Upper lobe of left lung (tissue), 6 donors: ENCODE measurements around the gene TTC23. TPM values are rescaled to one million over a fixed set of nuclear protein-coding genes. Genes with fewer than 3 reads are reported as not detected.

Source experiments
- ATAC-seq, 2 donors: fragments of 200-7000 bp; cut with Tn5 transposase; one replicate each; pipeline ENCODE4 v1.9.1; 2022; ENCODE audit warnings: mild to moderate bottlenecking in 2 of 2, moderate library complexity in 2 of 2; ENCODE audit not compliant: low FRiP score in 2 of 2
- DNase-seq, 2 donors: peaks; one replicate each; pipeline ENCODE4 v3.0.0-alpha.2; 2019 to 2020
- H3K27ac ChIP-seq, 4 donors: fragments of 200-600 bp; sonication (generic); one replicate each; pipeline ENCODE4 v1.5.1; 2016 to 2019
- H3K27me3 ChIP-seq, 4 donors: fragments of 200-600 bp; sonication (generic); one replicate each; pipeline ENCODE4 v1.5.1; 2017 to 2019
- H3K36me3 ChIP-seq, 4 donors: fragments of 200-600 bp; sonication (generic); one replicate each; pipeline ENCODE4 v1.5.1; 2016 to 2019
- H3K4me1 ChIP-seq, 4 donors: fragments of 200-600 bp; sonication (generic); one replicate each; pipeline ENCODE4 v1.5.1; 2018 to 2019
- H3K4me3 ChIP-seq, 4 donors: fragments of 200-600 bp; sonication (generic); one replicate each; pipeline ENCODE4 v1.5.1; 2017 to 2019; ENCODE audit warnings: mild to moderate bottlenecking in 2 of 4, moderate library complexity in 1 of 4
- H3K9me3 ChIP-seq, 4 donors: fragments of 200-600 bp; sonication (generic); one replicate each; pipeline ENCODE4 v1.5.1; 2018 to 2019
- CTCF ChIP-seq, 6 experiments: fragments of 450-650 bp in 4 of 6; fragments of 200-600 bp in 2 of 6; sonication (generic) in 2 of 6; IDR thresholded peaks; one replicate each; pipeline ENCODE4 v1.5.1; 2016 to 2019; ENCODE audit warnings: antibody characterized with exemption in 6 of 6
- EP300 ChIP-seq, 4 donors: sonication (generic); formaldehyde crosslinking; IDR thresholded peaks; one replicate each; pipeline ENCODE4 v1.5.1; 2017; ENCODE audit warnings: antibody characterized with exemption in 4 of 4, control low read depth in 2 of 4
- POLR2A ChIP-seq, 4 donors: fragments of 450-650 bp; IDR thresholded peaks; one replicate each; pipeline ENCODE4 v1.5.1; 2016 to 2017; ENCODE audit warnings: antibody characterized with exemption in 4 of 4, mild to moderate bottlenecking in 2 of 4
- POLR2AphosphoS5 ChIP-seq, 2 donors: sonication (generic); formaldehyde crosslinking; IDR thresholded peaks; one replicate each; pipeline ENCODE4 v1.5.1; 2017; ENCODE audit warnings: antibody characterized with exemption in 2 of 2
- WGBS, 2 donors: methylation state at CpG; one replicate each; pipeline ENCODE4 v1.1.5; 2017 to 2018; 5-methylcytosine and 5-hydroxymethylcytosine counted together
- total RNA-seq, 6 donors: library from RNA; depleted of rRNA in 4 of 6; stranded (reverse); fragments of >200 nt in 4 of 6; gene quantifications; one replicate each; pipeline versions ENCODE4 v1.1.0 to v1.2.1, GENCODE V29; 2016 to 2021
- donor health status: DM: no; HTN: no; CAD: no; lungs with moderate emphysema.
- donor health status: DM: no; HTN: yes; CAD: no; lungs with severe emphysema.

The TTC23 gene
- total RNA-seq, 6 donors from 2014 or later = 6.2 to 28.0 (median 15.3) TPM

- Histone ChIP-seq H3K27ac (no peak overlapping the region), H3K4me1 (peaks cover 0 to 4% (median 0%) of the 10 kb centered on the region in 4 donors), H3K4me3 (no peak overlapping the region), H3K9me3 (no peaks in the 10 kb centered on the region), H3K27me3 (no peaks in the 10 kb centered on the region), H3K36me3 (no peaks in the 10 kb centered on the region)
- no peak for DNase-seq
- no peak for ATAC-seq
- TF ChIP-seq CTCF (IDR thresholded peaks at IDR 0.05) (no peak), EP300 (IDR thresholded peaks at IDR 0.05) (no peak), POLR2A (IDR thresholded peaks at IDR 0.05) (no peak), POLR2AphosphoS5 (IDR thresholded peaks at IDR 0.05) (no peak)
Observed at GRCh38 chr15:99283717-99284116, 34.3 kb upstream of the TTC23 start.

GRCh38 chr15:99282586-99282985 lies 33.2 kb upstream of the TTC23 start:
- DNase-seq (no peak), ATAC-seq (no peak)
- no peak overlapping the region for H3K27ac ChIP-seq
- peaks cover 0 to 4% (median 0%) of the 10 kb centered on the region in 4 donors for H3K4me1 ChIP-seq
- no peak overlapping the region for H3K4me3 ChIP-seq
- no peak for TF ChIP-seq POLR2AphosphoS5 (IDR thresholded peaks at IDR 0.05)
- no peaks in the 10 kb centered on the region for H3K9me3 ChIP-seq
- WGBS, 2 donors = 93 to 96% methylated on average over 5 of the region's 5 CpGs
- H3K36me3 ChIP-seq = no peaks in the 10 kb centered on the region
- H3K27me3 ChIP-seq = no peaks in the 10 kb centered on the region

GRCh38 chr15:99282121-99282520 lies 32.7 kb upstream of the TTC23 start:
- Histone ChIP-seq H3K4me3 (no peak overlapping the region), H3K36me3 (no peaks in the 10 kb centered on the region), H3K4me1 (peaks cover 0 to 4% (median 0%) of the 10 kb centered on the region in 4 donors), H3K27me3 (no peaks in the 10 kb centered on the region), H3K9me3 (no peaks in the 10 kb centered on the region), H3K27ac (no peak overlapping the region)
- no peak for DNase-seq
- ATAC-seq = no peak
- TF ChIP-seq CTCF (IDR thresholded peaks at IDR 0.05) (no peak), POLR2A (IDR thresholded peaks at IDR 0.05) (no peak), POLR2AphosphoS5 (IDR thresholded peaks at IDR 0.05) (no peak), EP300 (IDR thresholded peaks at IDR 0.05) (no peak)

- 72 to 88% methylated on average over 3 of the region's 3 CpGs for WGBS, 2 donors
- no peak for DNase-seq
- Histone ChIP-seq H3K36me3 (no peaks in the 10 kb centered on the region), H3K27ac (no peak overlapping the region), H3K4me1 (no peaks in the 10 kb centered on the region), H3K4me3 (no peak overlapping the region), H3K9me3 (no peaks in the 10 kb centered on the region), H3K27me3 (no peaks in the 10 kb centered on the region)
- TF ChIP-seq POLR2A (IDR thresholded peaks at IDR 0.05) (no peak), CTCF (IDR thresholded peaks at IDR 0.05) (no peak)
- ATAC-seq = no peak
Observed at GRCh38 chr15:99279827-99280226, 30.4 kb upstream of the TTC23 start.

- WGBS, 2 donors = 69 to 80% methylated on average over 3 of the region's 3 CpGs
Observed at GRCh38 chr15:99279290-99279689, 29.9 kb upstream of the TTC23 start.

More at GRCh38 chr15:99279290-99279689, 29.9 kb upstream of the TTC23 start:
- Histone ChIP-seq H3K4me1 (no peaks in the 10 kb centered on the region), H3K36me3 (no peaks in the 10 kb centered on the region), H3K9me3 (no peaks in the 10 kb centered on the region), H3K27ac (no peak overlapping the region), H3K4me3 (no peak overlapping the region), H3K27me3 (no peaks in the 10 kb centered on the region)
- no peak for ATAC-seq
- TF ChIP-seq EP300 (IDR thresholded peaks at IDR 0.05) = no peak
- no peak for TF ChIP-seq POLR2A (IDR thresholded peaks at IDR 0.05)
- no peak for TF ChIP-seq CTCF (IDR thresholded peaks at IDR 0.05)
- TF ChIP-seq POLR2AphosphoS5 (IDR thresholded peaks at IDR 0.05) = no peak
- no peak for DNase-seq
